CD4-positive, alpha-beta T cell treated with Interleukin-17A for 4 hours (primary cell): Measurements from ENCODE around the gene BRSK2.

ENCODE experiments used
- DNase-seq: peaks from one replicate; pipeline ENCODE4 v3.0.0-alpha.2; 2020; ENCODE audit warnings: mixed read lengths

The BRSK2 gene

GRCh38 chr11:1484061-1484671 is 94.4 kb downstream of the BRSK2 start:
- DNase-seq = no peak

- DNase-seq = no peak
Measured at GRCh38 chr11:1484695-1485503, 95.2 kb downstream of the BRSK2 start.

GRCh38 chr11:1485504-1485885 is 95.8 kb downstream of the BRSK2 start:
- no peak for DNase-seq

- peak; percentile 10 for DNase-seq
Measured at GRCh38 chr11:1486054-1486825, 96.5 kb downstream of the BRSK2 start, which contains the start of gene MOB2. MOB2 (minus strand) TSS chr11:1486779; CDS start chr11:1486556, 223 bp downstream.

- no peak for DNase-seq
Measured at GRCh38 chr11:1487091-1487850, 97.5 kb downstream of the BRSK2 start.

- no peak for DNase-seq
Measured at GRCh38 chr11:1487851-1488574, 98.3 kb downstream of the BRSK2 start.

- no peak for DNase-seq
Measured at GRCh38 chr11:1488575-1489180, 98.9 kb downstream of the BRSK2 start.

GRCh38 chr11:1490651-1491050 is 100.9 kb downstream of the BRSK2 start:
- no peak for DNase-seq

GRCh38 chr11:1491379-1491778 is 101.6 kb downstream of the BRSK2 start:
- no peak for DNase-seq

GRCh38 chr11:1493650-1494244 is 104.0 kb downstream of the BRSK2 start:
- DNase-seq = no peak

- DNase-seq = no peak
Measured at GRCh38 chr11:1494650-1495049, 104.9 kb downstream of the BRSK2 start.

- DNase-seq = no peak
Measured at GRCh38 chr11:1496091-1496760, 106.5 kb downstream of the BRSK2 start.

- DNase-seq = no peak
Measured at GRCh38 chr11:1496761-1497095, 107.0 kb downstream of the BRSK2 start.

- no peak for DNase-seq
Measured at GRCh38 chr11:1497600-1497999, 107.9 kb downstream of the BRSK2 start.

- no peak for DNase-seq
Measured at GRCh38 chr11:1498262-1498661, 108.5 kb downstream of the BRSK2 start.

GRCh38 chr11:1499261-1499890 is 109.6 kb downstream of the BRSK2 start:
- no peak for DNase-seq

GRCh38 chr11:1499899-1500298 is 110.2 kb downstream of the BRSK2 start:
- no peak for DNase-seq

GRCh38 chr11:1500466-1501420 is 111.0 kb downstream of the BRSK2 start:
- no peak for DNase-seq
